ENCODE measurements around the gene CTLA4. TPM values are rescaled to one million over a fixed set of nuclear protein-coding genes. Genes with fewer than 3 reads are reported as not detected.

Gene CTLA4
- total and polyA plus RNA-seq, 2 of the 4 experiments (the other 2 are of a cell fraction), result not detected

- in situ Hi-C loops (cut with MboI; ENCODE audit: low sequenced_read_pairs) (no loop called here), intact Hi-C loops (cut with micrococcal nuclease) (no loop called here), dilution Hi-C loops (cut with HindIII; ENCODE audit: low sequenced_read_pairs, unreplicated experiment) (no loop called here)
- H3K9ac ChIP-seq (ENCODE audit: low read depth, low read length), result no peak overlapping the region
- CTCF ChIA-PET, result no interaction called here
- H3K56ac ChIP-seq (ENCODE audit: extremely low read depth, insufficient read depth, low read length), result no peak overlapping the region
- no peak overlapping the region for H4K8ac ChIP-seq (ENCODE audit: low read depth in 2 of 2, low read length in 2 of 2)
- TF ChIP-seq RCOR1 (IDR thresholded peaks at IDR 0.05; ENCODE audit: insufficient replicate concordance, low read length) (no peak), CEBPB (IDR thresholded peaks at IDR 0.05; ENCODE audit: low read depth, low read length) (no peak), MAZ (IDR thresholded peaks at IDR 0.05; ENCODE audit: borderline replicate concordance, low read depth, low read length) (no peak), FOS (IDR thresholded peaks at IDR 0.05; ENCODE audit: low read depth, low read length) (no peak), BHLHE40 (IDR thresholded peaks at IDR 0.05; ENCODE audit: low read depth, low read length) (no peak), NFE2L2 (IDR thresholded peaks at IDR 0.05; ENCODE audit: low read depth, low read length) (no peak), CTCF (conservative IDR thresholded peaks at IDR 0.05; ENCODE audit: low read depth, low read length) (no peak), USF2 (IDR thresholded peaks at IDR 0.05; ENCODE audit: low read depth, low read length) (no peak), MAFK (IDR thresholded peaks at IDR 0.05; ENCODE audit: low read depth, low read length) (peak; percentile 45; the same call in 1 of the 2 replicates)
- no peaks in the 10 kb centered on the region for H3K4me1 ChIP-seq (ENCODE audit: control insufficient read depth, insufficient read depth, low read length)
- H2BK120ac ChIP-seq (ENCODE audit: low read depth, low read length), result no peak overlapping the region
- no peak overlapping the region for H3K4ac ChIP-seq (ENCODE audit: low read depth, low read length)
- H3K27me3 ChIP-seq (ENCODE audit: control insufficient read depth, insufficient read depth, low read length), result peaks cover 10% of the 10 kb centered on the region
- H3K36me3 ChIP-seq (ENCODE audit: control insufficient read depth, insufficient read depth, low read length), result no peaks in the 10 kb centered on the region
- H3K9me1 ChIP-seq (ENCODE audit: insufficient read depth, low read length), result no peaks in the 10 kb centered on the region
- H2AK9ac ChIP-seq (replicated peaks; ENCODE audit: low read depth, low read length, poor library complexity), result no peak overlapping the region
- H4K91ac ChIP-seq (ENCODE audit: insufficient read depth, low read depth, low read length), result no peak overlapping the region
- H3K4me3 ChIP-seq (ENCODE audit: insufficient read depth, low read depth, low read length), result no peak overlapping the region
- H3K14ac ChIP-seq (replicated peaks; ENCODE audit: low read depth, low read length), result no peak overlapping the region
- no peak overlapping the region for H3K18ac ChIP-seq (ENCODE audit: low read depth, low read length)
- no peak overlapping the region for H2BK15ac ChIP-seq (ENCODE audit: low read depth, low read length)
- no CpG with 5 or more reads among the region's 4 CpGs for WGBS, 2 experiments (ENCODE audit: extremely low coverage in 2 of 2, insufficient read length in 1 of 2)
- POLR2A ChIA-PET (ENCODE audit: unreplicated experiment), result no interaction called here
- H3K27ac ChIP-seq (ENCODE audit: insufficient read depth, low read length), result no peak overlapping the region
- no peaks in the 10 kb centered on the region for H3K9me3 ChIP-seq (ENCODE audit: control insufficient read depth, insufficient read depth, low read length)
- H3K23ac ChIP-seq (ENCODE audit: low read depth, low read length), result no peak overlapping the region
- no peak overlapping the region for H2BK5ac ChIP-seq (ENCODE audit: low read depth, low read length, poor library complexity, severe bottlenecking)
- no peak overlapping the region for H3K4me2 ChIP-seq (ENCODE audit: low read depth, low read length)
- H2AFZ ChIP-seq (replicated peaks; ENCODE audit: low read length, poor library complexity), result no peak overlapping the region
- no peak overlapping the region for H4K5ac ChIP-seq (ENCODE audit: low read depth, low read length)
- DNase-seq (no peak), ATAC-seq (ENCODE audit: low read depth) (no peak)
- no peaks in the 10 kb centered on the region for H3K79me1 ChIP-seq (ENCODE audit: low read depth in 1 of 2, low read length in 2 of 2)
- no TSS peak for BruUV-seq (replicated peaks)
- H4K20me1 ChIP-seq (ENCODE audit: insufficient read depth, low read length), result no peaks in the 10 kb centered on the region
- no peak overlapping the region for H2AK5ac ChIP-seq (ENCODE audit: low read depth, low read length)
- H2BK20ac ChIP-seq (ENCODE audit: low read depth, low read length), result no peak overlapping the region
Measured at GRCh38 chr2:203861197-203861596, 6.4 kb upstream of the CTLA4 start.
